ACC112 (cell line): ENCODE data around the gene FAM228B.
A peak's percentile ranks its signal among the peaks of the same experiment; 100 is the strongest.

Source experiments
- H2AFZ ChIP-seq: fragments of 200-600 bp; sonication (generic); one replicate; pipeline ENCODE4 v1.6.0; 2017; ENCODE audit warnings: antibody characterized with exemption, low read length; ENCODE audit not compliant: unreplicated experiment
- H3K27ac ChIP-seq: fragments of 200-600 bp; sonication (generic); 2 replicates; pipeline ENCODE4 v1.5.1; 2014; ENCODE audit warnings: low read depth, mild to moderate bottlenecking, antibody characterized with exemption, low read length, moderate library complexity
- H3K27me3 ChIP-seq: fragments of 200-600 bp; sonication (generic); 2 replicates; pipeline ENCODE4 v1.6.1; 2014; ENCODE audit warnings: mild to moderate bottlenecking, antibody characterized with exemption, low read length, moderate library complexity, mixed read lengths; ENCODE audit not compliant: insufficient read depth
- H3K36me3 ChIP-seq: fragments of 200-600 bp; sonication (generic); 2 replicates; pipeline ENCODE4 v1.6.1; 2016; ENCODE audit warnings: mild to moderate bottlenecking, antibody characterized with exemption, low read length, moderate library complexity, mixed read lengths; ENCODE audit not compliant: insufficient read depth
- H3K4me1 ChIP-seq: fragments of 200-600 bp; sonication (generic); one replicate; pipeline ENCODE4 v1.6.1; 2016; ENCODE audit warnings: low read length, mixed read lengths; ENCODE audit not compliant: insufficient read depth, unreplicated experiment, control insufficient read depth
- H3K4me3 ChIP-seq: fragments of 200-600 bp; sonication (generic); 2 replicates; pipeline ENCODE4 v1.5.1; 2014; ENCODE audit warnings: mild to moderate bottlenecking, low read depth, low read length
- H3K79me2 ChIP-seq: fragments of 200-600 bp; sonication (generic); one replicate; pipeline ENCODE4 v1.6.0; 2016; ENCODE audit warnings: low read length; ENCODE audit not compliant: control insufficient read depth, unreplicated experiment, insufficient read depth

The FAM228B gene

DNA sequence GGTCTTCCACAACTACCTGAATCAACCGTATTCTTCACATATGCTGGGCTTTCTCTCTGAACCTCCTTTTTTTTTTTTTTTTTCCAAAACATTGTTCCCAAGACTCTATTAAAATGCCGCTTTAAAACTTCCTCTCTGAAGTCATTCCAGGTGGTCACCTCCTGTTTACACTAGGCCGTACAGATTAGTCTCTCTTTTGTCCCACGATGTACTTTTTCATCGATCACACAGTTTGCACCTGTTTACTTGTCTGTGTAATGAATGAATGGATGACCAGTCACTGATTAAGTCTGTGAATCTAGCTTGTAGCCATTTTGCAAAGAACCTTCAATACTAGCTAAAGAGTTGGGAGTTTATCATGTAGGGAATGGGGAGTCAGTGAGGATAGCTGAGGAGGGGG is 34.9 kb downstream of the FAM228B start:
- H3K27me3 ChIP-seq, result no peaks in the 10 kb centered on the region
- H3K4me3 ChIP-seq, result no peak overlapping the region
- no peaks in the 10 kb centered on the region for H3K4me1 ChIP-seq
- H3K27ac ChIP-seq, result no peak overlapping the region
- H3K36me3 ChIP-seq, result no peaks in the 10 kb centered on the region
- no peaks in the 10 kb centered on the region for H3K79me2 ChIP-seq
- no peak overlapping the region for H2AFZ ChIP-seq

DNA sequence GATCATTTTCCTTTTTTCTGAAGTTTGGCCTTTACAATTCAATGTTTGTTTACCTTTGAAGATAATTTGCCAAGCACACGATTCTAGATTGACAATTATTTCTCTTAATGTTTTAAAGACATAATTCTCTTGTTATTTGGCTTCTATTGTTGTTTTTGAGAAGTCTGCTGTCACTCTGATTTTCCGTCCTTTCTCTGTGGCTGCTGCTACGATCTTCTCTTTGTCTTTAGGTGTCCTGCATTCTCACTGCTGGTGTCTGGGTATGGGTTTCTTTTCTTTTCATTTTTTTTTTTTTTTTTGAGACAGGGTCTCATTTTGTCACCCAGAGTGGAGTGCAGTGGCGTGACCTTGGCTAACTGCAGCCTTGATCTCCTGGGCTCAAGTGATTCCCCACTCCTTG is 36.4 kb downstream of the FAM228B start:
- H3K4me1 ChIP-seq, result no peaks in the 10 kb centered on the region
- no peaks in the 10 kb centered on the region for H3K79me2 ChIP-seq
- H2AFZ ChIP-seq, result no peak overlapping the region
- no peak overlapping the region for H3K4me3 ChIP-seq
- H3K27me3 ChIP-seq, result no peaks in the 10 kb centered on the region
- H3K36me3 ChIP-seq, result no peaks in the 10 kb centered on the region
- H3K27ac ChIP-seq, result no peak overlapping the region

DNA sequence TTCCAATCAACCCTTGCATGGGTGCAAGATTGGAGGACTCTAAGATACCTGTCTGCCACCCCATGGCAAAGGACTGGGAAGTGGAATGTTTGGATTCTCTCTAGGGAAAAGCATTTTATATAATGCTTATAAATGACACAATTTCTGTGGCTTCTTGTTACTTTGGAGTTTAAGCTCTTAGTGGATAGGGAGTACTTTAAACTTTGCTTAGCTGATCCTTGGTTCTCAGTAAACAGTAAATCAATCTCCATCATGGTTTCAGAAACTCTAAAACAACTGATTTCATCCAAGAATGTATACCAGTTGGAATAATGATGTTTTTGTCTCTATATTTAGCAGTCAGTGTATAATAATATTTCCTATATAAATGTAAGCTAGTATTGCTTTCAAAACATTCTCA is 37.5 kb downstream of the FAM228B start:
- Histone ChIP-seq H3K36me3 (no peaks in the 10 kb centered on the region), H3K27me3 (no peaks in the 10 kb centered on the region), H3K27ac (no peak overlapping the region), H2AFZ (no peak overlapping the region), H3K4me3 (no peak overlapping the region), H3K4me1 (no peaks in the 10 kb centered on the region), H3K79me2 (no peaks in the 10 kb centered on the region)

DNA sequence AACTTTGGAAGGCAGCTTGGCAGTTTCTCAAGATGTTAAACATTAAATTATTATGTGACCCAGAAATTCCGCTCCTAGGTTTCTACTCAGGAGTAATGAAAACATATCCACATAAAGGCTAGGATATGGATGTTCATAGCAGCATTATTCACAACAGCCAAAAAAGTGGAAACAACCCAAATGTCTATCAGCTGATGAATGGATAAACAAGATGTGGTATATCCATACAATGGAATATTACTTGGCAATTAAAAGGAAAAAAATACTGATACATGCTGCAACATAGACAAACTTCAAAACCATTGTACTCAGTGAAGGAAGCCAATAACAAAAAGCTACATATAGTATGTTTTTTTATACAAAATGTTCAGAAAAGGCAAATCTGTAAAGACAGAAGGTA is 39.2 kb downstream of the FAM228B start:
- H3K27me3 ChIP-seq, result no peaks in the 10 kb centered on the region
- H3K4me3 ChIP-seq, result no peak overlapping the region
- H2AFZ ChIP-seq, result no peak overlapping the region
- H3K27ac ChIP-seq, result no peak overlapping the region
- H3K79me2 ChIP-seq, result no peaks in the 10 kb centered on the region
- H3K4me1 ChIP-seq, result no peaks in the 10 kb centered on the region
- H3K36me3 ChIP-seq, result no peaks in the 10 kb centered on the region

DNA sequence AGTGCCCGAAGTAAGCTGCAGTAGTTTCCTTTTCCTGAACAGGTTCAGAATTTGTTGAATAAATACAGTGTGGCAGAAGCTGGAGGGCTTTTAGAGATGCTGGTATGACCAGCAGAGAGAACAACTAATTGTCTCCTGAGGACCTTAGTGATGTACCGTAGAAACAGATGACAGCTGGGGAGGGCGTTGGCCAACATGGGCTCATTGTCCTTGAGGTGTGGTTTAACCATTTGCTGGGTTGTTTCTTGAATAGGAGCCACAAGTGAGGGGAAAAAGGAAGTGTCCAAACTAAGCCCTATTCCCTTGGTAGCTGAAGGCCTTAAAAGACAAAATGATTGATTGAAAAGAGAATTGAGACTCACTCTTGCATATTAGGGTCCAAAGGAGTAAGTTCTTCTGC is 39.9 kb downstream of the FAM228B start:
- Histone ChIP-seq H3K79me2 (no peaks in the 10 kb centered on the region), H3K4me3 (no peak overlapping the region), H3K36me3 (no peaks in the 10 kb centered on the region), H3K27ac (no peak overlapping the region), H2AFZ (no peak overlapping the region), H3K27me3 (no peaks in the 10 kb centered on the region), H3K4me1 (no peaks in the 10 kb centered on the region)

DNA sequence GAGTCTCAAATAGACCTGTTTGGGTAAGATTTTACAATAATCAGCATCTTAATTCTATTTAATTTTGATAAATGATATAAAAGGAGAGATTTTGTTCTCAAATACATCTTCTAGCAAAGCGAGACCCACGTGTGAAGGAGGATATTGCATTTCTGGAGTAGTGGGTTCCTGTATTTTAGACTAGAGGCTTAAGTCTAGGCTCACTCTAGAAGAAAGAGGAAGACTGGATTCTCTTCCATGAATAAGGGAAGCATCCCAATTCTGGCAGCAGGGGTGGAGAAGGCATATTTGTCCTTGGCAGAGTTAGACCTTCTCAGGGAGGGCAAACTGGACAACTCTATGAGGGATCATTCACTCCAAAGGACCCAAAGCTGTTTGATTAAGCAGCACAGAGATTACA is 40.3 kb downstream of the FAM228B start:
- Histone ChIP-seq H3K27me3 (no peaks in the 10 kb centered on the region), H2AFZ (no peak overlapping the region), H3K79me2 (no peaks in the 10 kb centered on the region), H3K27ac (no peak overlapping the region), H3K4me1 (no peaks in the 10 kb centered on the region), H3K4me3 (no peak overlapping the region), H3K36me3 (no peaks in the 10 kb centered on the region)

DNA sequence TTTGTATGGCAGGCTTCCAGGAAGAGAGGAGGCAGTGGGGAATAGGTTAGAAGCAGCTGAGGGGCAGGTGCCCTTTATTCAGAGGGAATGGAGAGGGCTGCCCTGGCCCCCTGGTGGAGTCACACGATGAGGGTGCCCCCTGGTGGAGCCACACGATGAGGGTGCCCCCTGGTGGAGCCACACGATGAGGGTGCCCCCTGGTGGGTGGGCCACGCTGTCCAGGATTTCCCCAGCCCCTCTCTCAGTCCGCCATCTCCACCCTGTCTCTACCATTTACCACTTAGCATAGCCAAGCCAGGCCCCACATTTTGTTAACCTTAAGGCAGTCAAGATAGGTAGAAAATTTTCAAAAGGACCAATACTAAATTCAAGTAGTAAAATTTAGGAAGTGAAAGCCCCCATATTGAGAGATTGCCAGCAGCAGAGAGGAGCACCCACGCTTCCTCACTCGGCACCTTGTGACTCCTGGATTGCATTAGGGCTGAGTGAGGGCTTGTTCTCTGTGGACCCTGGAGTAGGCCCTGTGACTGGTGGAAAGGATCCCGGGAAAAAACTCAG is 41.2 kb downstream of the FAM228B start:
- no peaks in the 10 kb centered on the region for H3K79me2 ChIP-seq
- no peak overlapping the region for H2AFZ ChIP-seq
- no peaks in the 10 kb centered on the region for H3K4me1 ChIP-seq
- no peaks in the 10 kb centered on the region for H3K27me3 ChIP-seq
- no peak overlapping the region for H3K27ac ChIP-seq
- no peaks in the 10 kb centered on the region for H3K36me3 ChIP-seq
- H3K4me3 ChIP-seq, result no peak overlapping the region

DNA sequence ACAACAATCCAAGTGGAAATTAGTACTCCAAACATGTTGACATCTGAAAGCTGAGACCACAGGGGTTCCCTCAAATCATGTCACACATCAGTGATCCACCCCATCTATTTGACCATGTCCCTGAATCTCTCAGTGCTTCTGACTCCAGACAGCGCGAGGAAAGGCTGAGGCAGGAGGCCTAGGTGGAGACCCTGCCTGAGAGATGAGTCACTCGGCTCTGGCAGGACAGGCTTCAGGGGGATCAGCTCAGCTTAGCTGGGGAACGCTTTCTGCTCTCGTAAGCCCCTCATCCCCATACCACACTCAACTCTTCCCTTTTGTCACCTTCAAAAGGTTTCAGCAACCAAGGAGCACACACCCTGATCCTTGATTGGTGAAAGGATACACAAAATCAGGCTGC is 45.8 kb downstream of the FAM228B start:
- H3K27me3 ChIP-seq, result no peaks in the 10 kb centered on the region
- no peak overlapping the region for H3K27ac ChIP-seq
- no peak overlapping the region for H3K4me3 ChIP-seq
- H3K79me2 ChIP-seq, result no peaks in the 10 kb centered on the region
- no peak overlapping the region for H2AFZ ChIP-seq
- no peaks in the 10 kb centered on the region for H3K36me3 ChIP-seq
- no peaks in the 10 kb centered on the region for H3K4me1 ChIP-seq

DNA sequence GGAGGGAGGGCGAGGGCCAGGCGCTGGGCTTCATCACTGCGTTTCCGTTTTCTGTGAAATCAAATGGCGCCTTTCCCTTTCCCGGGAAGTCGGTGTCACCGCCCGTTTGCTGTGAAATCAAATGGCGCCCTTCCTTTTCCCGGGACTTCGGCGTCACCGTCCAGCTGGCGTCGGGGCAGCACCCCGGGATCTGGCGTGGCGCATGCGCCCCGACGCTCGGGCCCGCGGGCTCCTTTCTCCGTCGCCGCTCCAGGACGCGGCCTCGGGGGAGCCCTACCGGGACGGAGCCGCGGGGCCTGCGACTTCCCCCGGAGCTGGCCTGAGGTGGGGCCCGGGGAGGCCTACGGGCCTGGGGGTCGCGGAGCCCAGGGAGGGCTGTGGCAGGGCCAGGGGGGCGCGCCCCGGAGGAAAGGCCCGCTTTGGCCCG is 51.6 kb downstream of the FAM228B start, which contains the start of gene FAM228A:
TSS of gene FAM228A (plus strand) at position 203 of the 427 bp plus-strand sequence. CDS start 428 bp downstream, outside the sequence.
- peak within 1 kb of the TSS; percentile 70 for H3K4me3 ChIP-seq
- H3K36me3 ChIP-seq, result no peaks in the 10 kb centered on the region
- H2AFZ ChIP-seq, result peak within 1 kb of the TSS; percentile 84
- H3K27ac ChIP-seq, result no peak within 1 kb of the TSS
- no peaks in the 10 kb centered on the region for H3K27me3 ChIP-seq
- H3K4me1 ChIP-seq, result no peaks in the 10 kb centered on the region
- H3K79me2 ChIP-seq, result no peaks in the 10 kb centered on the region

DNA sequence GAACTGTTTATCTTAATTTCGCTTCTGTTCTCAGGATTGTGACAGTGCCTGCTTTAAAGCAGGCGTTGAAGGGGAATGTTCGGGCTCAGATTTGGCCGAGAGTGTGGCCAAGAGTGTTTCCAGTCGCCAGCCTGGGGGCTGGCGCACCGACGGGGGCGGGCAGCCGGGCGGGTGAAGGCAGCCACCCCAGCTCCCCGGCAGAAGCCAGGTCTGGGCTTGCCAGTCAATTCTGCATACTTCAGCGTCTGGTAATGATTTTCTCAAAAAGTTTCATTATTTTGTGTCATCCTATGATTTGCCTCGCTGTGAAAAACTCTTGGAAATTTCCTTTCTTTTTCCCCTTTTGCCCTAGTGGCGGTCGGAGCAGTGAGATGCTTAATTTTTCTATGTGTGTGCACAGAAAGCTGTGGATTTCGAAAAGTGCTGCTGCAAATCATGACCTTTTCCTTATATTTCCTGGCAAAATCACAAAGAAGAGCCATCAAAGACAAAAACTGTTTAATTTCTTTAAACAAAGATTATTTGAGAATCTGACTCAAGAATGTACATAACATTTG is 52.4 kb downstream of the FAM228B start:
- Histone ChIP-seq H2AFZ (peak overlapping the region; percentile 84), H3K4me3 (peak overlapping the region; percentile 70), H3K36me3 (no peaks in the 10 kb centered on the region), H3K27me3 (no peaks in the 10 kb centered on the region), H3K27ac (no peak overlapping the region), H3K79me2 (no peaks in the 10 kb centered on the region), H3K4me1 (no peaks in the 10 kb centered on the region)

DNA sequence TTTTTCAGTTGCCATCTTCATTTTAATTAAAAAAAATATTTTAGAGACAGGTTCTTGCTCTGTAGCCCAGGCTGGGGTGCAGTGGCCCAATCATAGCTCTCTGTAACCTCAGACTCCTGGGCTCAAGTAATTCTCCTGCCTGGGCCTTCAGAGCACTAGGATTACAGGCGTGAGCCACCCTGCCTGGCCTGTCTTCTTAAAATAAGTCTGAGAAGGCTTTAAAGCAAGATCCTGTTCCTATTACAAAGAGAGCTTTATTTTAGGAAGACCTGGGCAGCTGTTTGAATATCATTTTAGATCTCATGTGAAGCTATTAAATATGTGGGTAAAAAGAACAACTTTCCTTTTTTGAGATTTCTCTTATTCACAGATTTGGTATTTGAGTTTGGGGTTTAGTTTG is 53.1 kb downstream of the FAM228B start:
- no peak overlapping the region for H2AFZ ChIP-seq

More for the DNA sequence above, 53.1 kb downstream of the FAM228B start:
- H3K27me3 ChIP-seq, result no peaks in the 10 kb centered on the region
- no peaks in the 10 kb centered on the region for H3K4me1 ChIP-seq
- H3K79me2 ChIP-seq, result no peaks in the 10 kb centered on the region
- no peak overlapping the region for H3K4me3 ChIP-seq
- no peak overlapping the region for H3K27ac ChIP-seq
- H3K36me3 ChIP-seq, result no peaks in the 10 kb centered on the region
